SK-N-SH (cell line): ENCODE data around the gene TAOK2.

ENCODE experiments used
- CHD2 ChIP-seq: fragments of 150-350 bp; IDR thresholded peaks from 2 replicates; pipeline ENCODE4 v1.6.1; 2018; ENCODE audit warnings: low read length; ENCODE audit not compliant: partially characterized antibody
- CTCF ChIP-seq: fragments of 200-600 bp; sonication (generic); IDR thresholded peaks from 2 replicates; pipeline ENCODE4 v1.6.1; 2017; ENCODE audit warnings: antibody characterized with exemption, mild to moderate bottlenecking, moderate library complexity
- ELF1 ChIP-seq: IDR thresholded peaks from 2 replicates; pipeline ENCODE4 v1.4.0; 2012
- EP300 ChIP-seq, 2 experiments: IDR thresholded peaks; 2 replicates each; pipeline versions ENCODE4 v1.4.0 to v1.6.1; 2012; ENCODE audit warnings: borderline replicate concordance in 1 of 2, low read depth in 1 of 2, low read length in 1 of 2
- FOXM1 ChIP-seq: IDR thresholded peaks from 2 replicates; pipeline ENCODE4 v1.4.0; 2012; ENCODE audit warnings: low read depth, mild to moderate bottlenecking
- MAX ChIP-seq: IDR thresholded peaks from 2 replicates; pipeline ENCODE4 v1.4.0; 2012; ENCODE audit warnings: low read depth
- POLR2AphosphoS5 ChIP-seq: IDR thresholded peaks from 2 replicates; pipeline ENCODE4 v1.6.1; 2012; ENCODE audit warnings: low read depth, low read length
- RAD21 ChIP-seq: IDR thresholded peaks from 2 replicates; pipeline ENCODE4 v1.6.1; 2012; ENCODE audit warnings: mild to moderate bottlenecking, low read length
- REST ChIP-seq: IDR thresholded peaks from 2 replicates; pipeline ENCODE4 v1.6.1; 2012; ENCODE audit warnings: mild to moderate bottlenecking, low read depth, low read length, moderate library complexity
- SIN3A ChIP-seq: IDR thresholded peaks from 2 replicates; pipeline ENCODE4 v1.6.1; 2012; ENCODE audit warnings: low read depth, mild to moderate bottlenecking, low read length, moderate library complexity, borderline replicate concordance
- USF1 ChIP-seq: IDR thresholded peaks from 2 replicates; pipeline ENCODE4 v1.4.0; 2012; ENCODE audit warnings: low read depth, borderline replicate concordance

GRCh38 chr16:29962344-29962994, 11.2 kb upstream of the TAOK2 start:
- TF ChIP-seq CTCF = no peak
- TF ChIP-seq MAX = no peak
- no peak for TF ChIP-seq CHD2
- no peak for TF ChIP-seq POLR2AphosphoS5
- TF ChIP-seq EP300 (IDR thresholded peaks at IDR 0.05; ENCODE audit: borderline replicate concordance in 1 of 2, low read depth in 1 of 2, low read length in 1 of 2) = no peak
- no peak for TF ChIP-seq SIN3A
- no peak for TF ChIP-seq RAD21
- no peak for TF ChIP-seq FOXM1
- TF ChIP-seq REST = no peak
- no peak for TF ChIP-seq USF1
- no peak for TF ChIP-seq ELF1
